Cerebellar nuclear complex (tissue), 1 donor: ENCODE results near the gene BAIAP2.

Source experiments
- DNase-seq, 2 experiments: peaks; one replicate each; lab custom pipeline; 2025; lab: John Stamatoyannopoulos, UW

Gene BAIAP2

DNA sequence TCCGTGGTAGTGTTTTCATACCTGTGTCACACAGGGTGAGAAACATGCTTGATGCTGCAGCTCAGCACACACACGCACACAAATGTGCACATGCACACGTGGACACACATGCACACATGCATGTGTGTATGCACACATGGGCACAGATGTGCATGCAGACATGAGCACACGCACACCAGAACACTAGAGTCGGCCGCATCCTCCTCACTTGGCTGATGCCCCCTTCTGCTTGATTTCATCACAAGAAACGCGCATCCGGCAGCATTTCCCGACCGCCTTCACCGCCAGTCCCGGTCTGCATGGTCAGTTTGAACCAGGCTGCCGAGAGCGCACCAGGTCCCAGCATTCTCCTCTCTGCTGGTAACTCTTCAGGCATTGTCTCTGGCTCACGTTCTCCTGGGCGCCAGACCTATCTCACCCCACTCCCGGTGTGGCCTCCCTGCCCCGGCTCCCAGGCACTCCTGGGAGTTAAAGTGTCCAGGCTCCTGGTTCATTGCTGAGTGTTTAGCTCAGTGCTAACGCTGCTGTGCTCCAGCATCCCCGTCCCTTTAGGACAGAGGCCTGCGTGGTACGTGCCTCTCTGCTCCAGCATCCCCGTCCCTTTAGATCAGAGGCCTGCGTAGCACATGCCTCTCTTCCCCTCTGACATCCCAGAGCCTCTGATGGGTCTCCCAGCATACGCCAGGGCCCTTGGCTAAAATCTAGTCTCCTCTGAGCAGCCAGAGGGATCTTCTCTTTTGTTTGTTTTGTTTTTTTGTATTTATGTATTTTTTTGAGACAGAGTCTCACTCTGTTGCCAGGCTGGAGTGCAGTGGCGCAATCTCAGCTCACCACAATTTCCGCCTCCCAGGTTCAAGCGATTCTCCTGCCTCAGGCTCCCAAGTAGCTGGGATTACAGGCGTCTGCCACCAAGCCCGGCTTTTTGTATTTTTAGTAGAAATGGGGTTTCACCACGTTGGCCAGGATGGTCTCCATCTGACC is 16.0 kb downstream of the BAIAP2 start:
- no peak for DNase-seq

DNA sequence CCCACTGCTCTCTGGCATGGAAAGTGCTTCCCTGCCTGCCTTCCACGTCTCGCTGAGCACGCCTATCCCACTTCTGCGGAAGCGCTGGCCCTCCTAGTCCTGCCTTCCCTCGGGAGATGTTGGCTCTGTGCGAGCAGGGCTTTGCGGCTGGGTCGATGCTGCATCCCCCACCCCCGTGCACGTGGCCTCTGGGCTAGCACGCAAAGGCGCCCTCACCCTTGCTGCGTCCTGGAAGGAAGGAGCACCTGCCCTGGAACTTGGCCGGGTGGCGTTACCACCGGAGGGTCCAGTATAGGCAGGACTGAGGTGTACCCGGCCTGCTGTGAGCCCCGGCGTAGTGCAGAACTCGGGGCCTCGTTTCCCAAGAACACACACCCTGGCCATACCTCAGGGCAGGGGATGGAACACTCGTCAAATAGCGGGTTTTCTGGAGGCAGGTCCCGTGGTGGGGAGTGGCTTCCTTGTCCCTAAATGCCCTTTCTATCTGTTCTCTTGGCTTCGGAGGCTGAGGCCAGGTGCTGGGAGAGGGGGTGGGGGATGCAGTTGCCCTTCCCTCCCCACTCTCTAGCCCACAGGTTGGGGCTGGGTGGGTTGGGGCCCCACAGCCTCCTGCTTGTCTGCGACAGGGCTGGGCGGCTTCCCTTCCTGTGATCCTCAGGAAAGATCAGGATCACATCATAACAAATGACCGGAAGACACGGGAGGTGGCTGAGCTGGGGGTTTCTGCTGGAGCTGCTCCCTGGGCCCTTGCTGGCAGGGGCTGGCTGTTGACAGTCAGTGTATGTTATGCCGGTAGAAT is 17.4 kb downstream of the BAIAP2 start:
- DNase-seq: no peak

DNA sequence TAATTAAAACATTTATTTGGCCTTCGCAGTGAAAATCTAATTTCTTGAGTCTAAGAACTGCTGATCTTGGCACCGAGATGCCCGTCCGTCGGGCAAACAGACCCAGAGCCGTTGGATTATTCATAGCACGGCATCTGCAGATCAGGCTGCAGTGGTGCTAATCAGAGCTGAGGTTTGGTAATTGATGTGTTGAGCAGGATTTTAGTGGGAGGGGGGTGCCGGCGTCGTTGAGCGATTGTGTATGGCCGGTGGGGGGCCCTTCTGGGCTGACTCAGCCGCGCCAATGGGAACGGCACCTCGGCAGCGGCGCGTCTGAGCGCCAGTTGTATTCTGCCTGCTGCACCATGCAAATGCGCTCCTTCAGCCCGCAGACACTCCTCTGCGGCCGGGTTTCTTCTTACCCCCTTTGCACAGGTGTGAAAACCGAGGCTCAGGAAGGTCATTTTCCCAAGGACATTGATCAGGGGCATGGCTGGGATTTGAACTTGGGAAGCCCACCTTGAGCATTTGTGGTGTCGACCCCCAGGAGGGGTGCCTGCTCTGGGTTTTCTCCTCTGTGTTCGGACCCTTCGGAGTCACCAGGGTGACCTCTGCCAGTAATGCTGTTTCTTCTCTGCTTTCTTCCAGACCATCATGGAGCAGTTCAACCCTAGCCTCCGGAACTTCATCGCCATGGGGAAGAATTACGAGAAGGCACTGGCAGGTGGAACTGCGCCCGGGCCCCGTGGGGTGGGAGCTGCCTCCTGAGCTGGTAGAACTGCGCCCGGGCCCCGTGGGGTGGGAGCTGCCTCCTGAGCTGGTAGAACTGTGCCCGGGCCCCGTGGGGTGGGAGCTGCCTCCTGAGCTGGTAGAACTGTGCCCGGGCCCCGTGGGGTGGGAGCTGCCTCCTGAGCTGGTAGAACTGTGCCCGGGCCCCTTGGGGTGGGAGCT is 18.4 kb downstream of the BAIAP2 start:
- no peak for DNase-seq

- no peak for DNase-seq
These were observed 19.4 kb downstream of the BAIAP2 start for GRCh38 chr17:81054308-81054707.

- DNase-seq: no peak
These were observed 20.0 kb downstream of the BAIAP2 start for GRCh38 chr17:81054881-81055370.

- no peak for DNase-seq
These were observed 21.4 kb downstream of the BAIAP2 start for GRCh38 chr17:81056312-81056711.

DNA sequence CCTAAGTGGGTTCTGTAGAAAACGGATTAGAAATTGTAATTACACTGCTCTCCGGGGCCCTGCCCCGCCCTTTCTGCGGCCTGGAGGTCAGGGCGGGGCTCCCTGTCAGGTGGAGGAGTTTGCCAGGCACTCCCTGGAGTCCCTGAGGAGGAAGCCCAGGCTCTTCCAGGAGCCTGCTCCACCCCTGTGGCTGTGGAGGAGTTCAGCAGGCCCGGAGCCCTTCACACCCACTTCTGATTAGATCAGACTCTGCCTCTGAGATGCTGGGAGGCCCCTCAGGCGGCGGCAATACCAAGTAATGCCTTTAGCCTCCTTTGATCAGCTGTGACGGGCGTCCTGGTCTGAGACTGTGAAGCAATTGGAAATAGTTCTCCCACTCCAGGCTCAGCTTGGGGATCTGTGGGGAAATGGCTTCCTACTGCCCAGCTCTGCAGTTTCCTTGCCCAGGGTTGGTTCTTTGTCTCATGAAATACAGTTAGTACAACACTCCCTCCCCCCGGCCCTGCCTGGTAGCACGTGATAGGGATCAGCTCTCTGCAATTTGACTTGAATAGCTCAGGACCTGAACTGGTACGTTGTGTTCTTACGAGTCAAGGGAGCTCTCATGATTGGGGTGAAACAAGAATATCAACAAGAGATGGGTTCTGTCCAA is 22.3 kb downstream of the BAIAP2 start:
- DNase-seq: no peak

DNA sequence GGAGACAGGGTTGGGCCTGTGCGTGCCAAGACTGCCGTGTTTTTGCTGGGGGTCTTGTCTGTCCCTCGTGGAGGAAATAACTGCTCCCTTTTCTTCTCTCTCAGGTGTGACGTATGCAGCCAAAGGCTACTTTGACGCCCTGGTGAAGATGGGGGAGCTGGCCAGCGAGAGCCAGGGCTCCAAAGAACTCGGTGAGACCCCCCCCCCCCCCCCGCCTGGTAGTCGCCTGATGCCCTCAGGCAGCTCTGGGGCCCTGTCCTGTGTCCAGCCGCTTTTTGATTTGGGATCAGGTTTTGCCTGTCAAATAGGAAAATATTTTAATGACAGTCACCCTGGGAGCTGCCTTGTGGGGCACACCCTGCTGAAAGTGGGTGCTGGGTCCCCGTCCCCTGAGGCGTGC is 22.8 kb downstream of the BAIAP2 start:
- no peak for DNase-seq

DNA sequence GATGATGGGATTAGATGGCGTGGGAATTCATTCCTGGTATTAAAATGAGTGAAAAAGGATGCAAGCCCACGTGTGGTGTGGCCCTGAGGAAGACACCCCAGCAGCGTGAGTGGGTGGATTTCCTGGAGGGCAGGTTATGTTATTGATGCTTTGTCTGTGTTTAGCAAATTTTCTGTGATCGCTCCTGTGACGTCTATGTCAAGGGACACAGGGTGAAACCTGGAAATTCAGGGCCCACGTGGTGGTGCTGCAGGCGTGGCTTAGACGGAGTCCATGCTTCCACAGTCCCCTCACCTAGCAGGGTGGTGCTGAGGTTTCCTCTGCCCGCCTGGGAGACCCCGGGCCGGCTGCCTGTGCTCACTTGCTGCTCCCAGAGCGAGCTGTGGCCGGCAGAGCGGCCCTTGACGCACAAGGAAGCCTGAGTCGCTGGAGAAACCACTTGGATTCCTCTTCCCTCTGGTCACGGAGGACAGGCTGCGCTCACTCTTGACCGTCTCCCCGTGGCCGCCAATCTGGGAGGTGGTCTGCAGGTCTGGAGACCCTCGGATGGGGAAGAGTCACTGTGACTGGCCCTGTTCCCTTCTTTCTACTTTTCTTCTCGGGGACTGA is 23.4 kb downstream of the BAIAP2 start:
- DNase-seq: no peak

DNA sequence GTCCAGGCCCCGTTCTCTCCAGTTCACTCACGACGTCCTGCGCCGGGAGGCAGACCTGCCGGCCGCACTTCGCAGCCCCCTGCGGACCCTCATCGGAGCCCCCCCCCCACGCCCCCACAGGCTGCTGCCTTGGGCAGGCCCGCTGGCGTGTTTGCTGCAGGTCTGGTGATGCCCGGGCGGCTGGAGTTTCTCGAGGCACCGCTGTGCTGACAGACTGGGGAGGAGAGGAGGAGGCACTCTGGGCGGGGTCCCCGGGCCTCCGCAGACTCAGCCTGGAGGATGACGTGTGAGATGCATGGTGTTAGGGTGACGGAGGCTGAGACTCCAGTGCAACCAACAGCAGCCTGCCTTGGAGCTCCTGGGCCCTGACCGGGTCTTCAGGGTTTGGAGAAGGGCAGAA is 24.1 kb downstream of the BAIAP2 start:
- DNase-seq: no peak

DNA sequence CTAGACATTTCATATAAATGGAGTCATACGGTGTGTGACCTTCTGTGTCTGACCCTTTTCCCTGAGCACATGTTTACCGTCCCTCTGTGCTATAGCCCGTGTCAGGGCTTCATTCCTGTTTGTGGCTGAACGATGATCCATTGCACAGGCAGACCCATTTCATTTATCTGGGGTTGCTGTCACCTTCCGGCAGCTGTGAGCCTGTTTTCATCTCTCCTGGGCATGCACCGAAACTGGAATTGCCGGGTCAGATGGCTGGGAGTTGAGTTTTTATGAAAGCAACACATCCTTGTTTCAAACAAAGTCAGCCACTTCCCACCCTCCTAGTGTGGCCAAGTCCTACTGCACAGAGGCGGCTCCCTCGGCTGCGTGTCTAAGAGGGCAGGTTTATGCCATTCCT is 25.5 kb downstream of the BAIAP2 start:
- no peak for DNase-seq

DNA sequence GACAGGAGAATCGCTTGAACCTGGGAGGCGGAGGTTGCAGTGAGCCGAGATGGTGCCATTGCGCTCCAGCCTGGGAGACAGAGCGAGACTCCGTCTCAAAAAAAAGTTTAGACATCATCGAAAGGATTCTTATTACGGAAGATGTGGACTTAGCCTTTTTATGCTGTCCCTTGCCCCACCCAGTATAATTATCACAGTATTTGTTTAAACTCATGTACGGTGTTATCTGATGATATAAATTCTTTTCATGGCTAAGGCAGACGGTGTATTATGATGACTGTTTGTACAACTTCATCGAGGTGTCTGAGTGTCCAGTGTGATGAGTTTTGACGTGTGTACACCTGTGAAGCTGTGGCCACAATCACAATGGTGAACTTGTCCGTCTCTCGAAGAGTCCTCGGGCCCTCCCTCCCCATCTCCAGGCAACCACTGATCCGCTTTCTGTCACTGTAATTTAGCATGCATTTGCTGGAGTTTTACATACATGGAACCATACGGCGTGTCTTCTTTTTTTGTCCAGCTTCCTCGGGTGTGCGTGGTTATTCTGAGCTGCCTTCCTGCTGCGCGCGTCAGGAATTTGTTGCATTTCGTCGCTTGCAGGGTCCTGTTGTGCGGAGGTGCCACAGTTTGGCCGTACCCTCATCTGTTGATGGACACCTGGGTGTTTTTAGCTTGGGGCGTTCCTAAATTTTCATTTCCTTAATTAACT is 26.2 kb downstream of the BAIAP2 start:
- DNase-seq: no peak

GRCh38 chr17:81062014-81062780 is 27.2 kb downstream of the BAIAP2 start:
- no peak for DNase-seq

GRCh38 chr17:81063106-81064093 is 28.4 kb downstream of the BAIAP2 start:
- no peak for DNase-seq

DNA sequence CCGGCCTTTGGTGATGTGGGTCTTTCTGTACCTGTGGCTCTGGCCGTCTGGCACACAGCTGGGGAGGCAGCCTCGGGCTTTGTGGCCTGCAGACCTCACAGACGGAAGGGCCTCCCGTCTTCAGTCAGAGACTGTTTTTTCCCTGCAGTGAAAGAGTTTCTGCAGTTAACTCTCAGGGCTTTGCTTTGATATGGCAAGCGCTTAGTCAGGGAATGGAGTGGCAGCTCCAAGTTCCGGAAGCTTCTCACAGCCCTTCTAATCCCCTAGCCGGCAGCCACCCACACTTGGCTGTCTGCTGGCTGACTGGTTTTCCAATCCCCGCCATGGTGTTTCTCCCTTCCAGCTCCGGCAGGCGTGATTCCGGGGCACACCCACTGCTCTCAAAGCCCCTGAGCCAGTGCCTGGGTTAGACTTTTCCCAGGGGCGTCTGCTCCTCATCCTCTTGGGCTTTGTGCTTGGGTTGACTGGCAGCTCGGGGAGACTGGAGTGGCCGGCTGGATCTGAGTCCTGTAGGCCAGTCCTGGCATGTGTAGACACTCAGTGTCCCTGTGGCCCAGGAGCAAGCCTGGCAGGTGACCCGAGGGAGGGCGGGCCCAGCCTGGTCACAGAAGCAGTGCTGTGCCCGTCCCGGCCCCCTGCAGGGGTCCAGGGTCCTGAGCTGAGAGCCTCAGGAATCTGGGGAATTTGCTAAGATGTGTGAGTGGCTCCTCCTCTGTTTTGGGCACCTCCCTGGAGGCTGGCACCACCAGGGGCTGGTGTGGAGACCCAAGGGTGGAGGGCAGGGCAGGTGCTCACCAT is 29.9 kb downstream of the BAIAP2 start:
- DNase-seq: no peak

DNA sequence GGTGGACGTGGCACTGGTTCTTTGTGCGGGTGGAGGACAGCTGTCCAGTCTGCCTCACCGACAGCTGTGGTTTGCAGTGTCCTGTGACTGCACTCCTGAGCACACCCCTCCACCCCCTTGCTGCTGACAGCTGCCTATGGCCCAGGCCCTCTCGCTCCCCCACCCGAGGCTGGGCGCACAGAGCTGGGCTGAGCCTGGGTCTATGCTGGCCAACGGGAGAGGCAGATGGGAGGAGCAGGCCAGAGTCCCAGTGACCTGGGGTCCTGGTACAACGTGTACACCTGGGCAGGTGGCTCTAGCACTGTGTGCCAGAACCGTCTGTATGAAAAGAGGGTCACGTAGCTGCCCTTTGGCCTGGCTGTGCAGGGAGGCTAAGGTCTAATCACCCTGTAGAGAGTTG is 30.5 kb downstream of the BAIAP2 start:
- no peak for DNase-seq

GRCh38 chr17:81066072-81066471 is 31.1 kb downstream of the BAIAP2 start:
- no peak for DNase-seq
